ENCODE measurements around the gene TBCEL.

The TBCEL gene

GRCh38 chr11:121127809-121128208 is 103.9 kb downstream of the TBCEL start:
- TF ChIP-seq YY1 (IDR thresholded peaks at IDR 0.05; ENCODE audit: insufficient read depth, insufficient read length): no peak
- TF ChIP-seq SUZ12 (IDR thresholded peaks at IDR 0.05; ENCODE audit: extremely low read depth, insufficient read depth, insufficient read length): no peak
- TF ChIP-seq ZNF274 (IDR thresholded peaks at IDR 0.05; ENCODE audit: low read depth, low read length): no peak
- no peak for DNase-seq (ENCODE audit: low read depth, low spot score)

GRCh38 chr11:121129362-121130340 is 105.7 kb downstream of the TBCEL start:
- no peak for TF ChIP-seq SUZ12 (IDR thresholded peaks at IDR 0.05; ENCODE audit: extremely low read depth, insufficient read depth, insufficient read length)
- TF ChIP-seq ZNF274 (IDR thresholded peaks at IDR 0.05; ENCODE audit: low read depth, low read length): no peak
- TF ChIP-seq YY1 (IDR thresholded peaks at IDR 0.05; ENCODE audit: insufficient read depth, insufficient read length): no peak
- Histone ChIP-seq H3K9me3 (ENCODE audit: insufficient read depth, low read length) (no peaks in the 10 kb centered on the region), H3K4me1 (ENCODE audit: insufficient read depth, insufficient read length) (no peaks in the 10 kb centered on the region), H3K36me3 (ENCODE audit: insufficient read depth, insufficient read length, low read length) (no peaks in the 10 kb centered on the region), H3K27me3 (ENCODE audit: insufficient read depth, insufficient read length) (no peaks in the 10 kb centered on the region), H3K4me3 (ENCODE audit: insufficient read length, low read depth) (no peak overlapping the region), H3K9ac (ENCODE audit: insufficient read length, low read depth) (no peak overlapping the region)
- no peak for DNase-seq (ENCODE audit: low read depth, low spot score)

More at GRCh38 chr11:121127809-121128208, 103.9 kb downstream of the TBCEL start:
- Histone ChIP-seq H3K9ac (ENCODE audit: insufficient read length, low read depth) (no peak overlapping the region), H3K36me3 (ENCODE audit: insufficient read depth, insufficient read length, low read length) (no peaks in the 10 kb centered on the region), H3K4me1 (ENCODE audit: insufficient read depth, insufficient read length) (no peaks in the 10 kb centered on the region), H3K9me3 (ENCODE audit: insufficient read depth, low read length) (no peaks in the 10 kb centered on the region), H3K4me3 (ENCODE audit: insufficient read length, low read depth) (no peak overlapping the region), H3K27me3 (ENCODE audit: insufficient read depth, insufficient read length) (no peaks in the 10 kb centered on the region)

GRCh38 chr11:121131656-121132055 is 107.8 kb downstream of the TBCEL start:
- Histone ChIP-seq H3K9ac (ENCODE audit: insufficient read length, low read depth) (no peak overlapping the region), H3K9me3 (ENCODE audit: insufficient read depth, low read length) (no peaks in the 10 kb centered on the region), H3K27me3 (ENCODE audit: insufficient read depth, insufficient read length) (no peaks in the 10 kb centered on the region), H3K36me3 (ENCODE audit: insufficient read depth, insufficient read length, low read length) (no peaks in the 10 kb centered on the region), H3K4me1 (ENCODE audit: insufficient read depth, insufficient read length) (no peaks in the 10 kb centered on the region), H3K4me3 (ENCODE audit: insufficient read length, low read depth) (no peak overlapping the region)
- TF ChIP-seq YY1 (IDR thresholded peaks at IDR 0.05; ENCODE audit: insufficient read depth, insufficient read length) (no peak), SUZ12 (IDR thresholded peaks at IDR 0.05; ENCODE audit: extremely low read depth, insufficient read depth, insufficient read length) (no peak), ZNF274 (IDR thresholded peaks at IDR 0.05; ENCODE audit: low read depth, low read length) (no peak)
- no peak for DNase-seq (ENCODE audit: low read depth, low spot score)

- no peak overlapping the region for H3K9ac ChIP-seq (ENCODE audit: insufficient read length, low read depth)
- no peaks in the 10 kb centered on the region for H3K4me1 ChIP-seq (ENCODE audit: insufficient read depth, insufficient read length)
- TF ChIP-seq YY1 (IDR thresholded peaks at IDR 0.05; ENCODE audit: insufficient read depth, insufficient read length): no peak
- no peak for TF ChIP-seq ZNF274 (IDR thresholded peaks at IDR 0.05; ENCODE audit: low read depth, low read length)
- no peak for TF ChIP-seq SUZ12 (IDR thresholded peaks at IDR 0.05; ENCODE audit: extremely low read depth, insufficient read depth, insufficient read length)
- DNase-seq (ENCODE audit: low read depth, low spot score): no peak
- H3K27me3 ChIP-seq (ENCODE audit: insufficient read depth, insufficient read length): no peaks in the 10 kb centered on the region
- H3K4me3 ChIP-seq (ENCODE audit: insufficient read length, low read depth): no peak overlapping the region
- no peaks in the 10 kb centered on the region for H3K36me3 ChIP-seq (ENCODE audit: insufficient read depth, insufficient read length, low read length)
- no peaks in the 10 kb centered on the region for H3K9me3 ChIP-seq (ENCODE audit: insufficient read depth, low read length)
Observed at GRCh38 chr11:121132211-121132976, 108.5 kb downstream of the TBCEL start.

GRCh38 chr11:121134741-121135312 is 110.9 kb downstream of the TBCEL start:
- Histone ChIP-seq H3K4me3 (ENCODE audit: insufficient read length, low read depth) (no peak overlapping the region), H3K9ac (ENCODE audit: insufficient read length, low read depth) (no peak overlapping the region), H3K9me3 (ENCODE audit: insufficient read depth, low read length) (no peaks in the 10 kb centered on the region), H3K4me1 (ENCODE audit: insufficient read depth, insufficient read length) (no peaks in the 10 kb centered on the region), H3K36me3 (ENCODE audit: insufficient read depth, insufficient read length, low read length) (no peaks in the 10 kb centered on the region), H3K27me3 (ENCODE audit: insufficient read depth, insufficient read length) (no peaks in the 10 kb centered on the region)
- no peak for DNase-seq (ENCODE audit: low read depth, low spot score)
- TF ChIP-seq YY1 (IDR thresholded peaks at IDR 0.05; ENCODE audit: insufficient read depth, insufficient read length) (no peak), ZNF274 (IDR thresholded peaks at IDR 0.05; ENCODE audit: low read depth, low read length) (no peak), SUZ12 (IDR thresholded peaks at IDR 0.05; ENCODE audit: extremely low read depth, insufficient read depth, insufficient read length) (no peak)

- H3K27me3 ChIP-seq (ENCODE audit: insufficient read depth, insufficient read length): no peaks in the 10 kb centered on the region
- no peaks in the 10 kb centered on the region for H3K4me1 ChIP-seq (ENCODE audit: insufficient read depth, insufficient read length)
- DNase-seq (ENCODE audit: low read depth, low spot score): no peak
- H3K9me3 ChIP-seq (ENCODE audit: insufficient read depth, low read length): no peaks in the 10 kb centered on the region
- H3K36me3 ChIP-seq (ENCODE audit: insufficient read depth, insufficient read length, low read length): no peaks in the 10 kb centered on the region
- H3K4me3 ChIP-seq (ENCODE audit: insufficient read length, low read depth): no peak overlapping the region
- no peak overlapping the region for H3K9ac ChIP-seq (ENCODE audit: insufficient read length, low read depth)
- TF ChIP-seq ZNF274 (IDR thresholded peaks at IDR 0.05; ENCODE audit: low read depth, low read length): no peak
- no peak for TF ChIP-seq YY1 (IDR thresholded peaks at IDR 0.05; ENCODE audit: insufficient read depth, insufficient read length)
- TF ChIP-seq SUZ12 (IDR thresholded peaks at IDR 0.05; ENCODE audit: extremely low read depth, insufficient read depth, insufficient read length): no peak
Observed at GRCh38 chr11:121137005-121137404, 113.1 kb downstream of the TBCEL start.
